ENCODE data around the gene E2F4.

DNA sequence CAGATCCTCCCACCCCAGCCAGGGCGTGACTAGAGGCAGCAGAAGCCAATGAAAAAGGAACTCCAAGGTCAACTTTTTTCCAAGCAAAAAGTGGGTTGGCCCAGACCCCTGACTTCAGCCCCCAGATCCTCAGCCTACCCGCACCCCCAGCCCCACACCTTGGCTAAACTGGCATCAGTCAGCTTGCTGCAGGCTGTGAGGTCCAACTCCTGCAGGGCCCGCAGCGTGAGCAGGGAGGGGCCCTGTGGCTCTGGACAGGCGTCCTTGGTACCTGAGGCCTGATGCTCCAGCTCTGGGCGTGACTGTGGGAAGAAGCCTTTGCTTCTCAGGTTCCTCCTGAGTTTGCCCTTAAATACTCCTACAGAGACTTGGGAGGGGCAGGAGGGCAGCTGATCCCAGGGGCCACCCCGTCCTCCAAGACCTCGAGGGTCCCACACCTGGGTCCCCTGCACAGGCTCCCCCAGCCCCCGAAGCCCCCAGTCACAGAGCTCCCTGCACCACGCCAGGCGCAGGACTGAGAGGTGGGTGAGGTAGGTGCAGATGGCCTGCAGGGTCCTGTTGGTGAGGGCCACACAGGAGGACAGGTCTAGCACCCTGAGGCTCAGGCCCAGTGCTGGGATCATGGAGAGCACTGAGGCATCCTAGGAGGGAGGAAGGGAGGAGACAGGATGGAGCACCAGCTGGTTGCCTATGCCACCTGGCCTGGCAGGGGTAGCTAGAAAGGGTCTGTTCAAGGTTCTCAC, 16.4 kb downstream of the E2F4 start:
- TF ChIP-seq CTCF (IDR thresholded peaks at IDR 0.05; ENCODE audit: insufficient read depth, low read length, poor library complexity, severe bottlenecking), result no peak
- TF ChIP-seq EZH2phosphoT487 (conservative IDR thresholded peaks at IDR 0.05; ENCODE audit: low read length), result no peak

Measured in SU-DHL-6 (cell line).